ENCODE measurements around the gene LATS2.
A peak's percentile ranks its signal among the peaks of the same experiment; 100 is the strongest.

Gene LATS2

GRCh38 chr13:21061029-21061763 lies at the start of gene LATS2:
Gene LATS2 (minus strand): TSS chr13:21061586. CDS start chr13:21046026, 15,560 bp downstream.
- peak; percentile 94 for DNase-seq

- no peak for DNase-seq
Measured at GRCh38 chr13:21109168-21109567, 47.8 kb upstream of the LATS2 start.

- no peak for DNase-seq
Measured at GRCh38 chr13:21106089-21106488, 44.7 kb upstream of the LATS2 start.

GRCh38 chr13:21104199-21105019 lies 43.0 kb upstream of the LATS2 start:
- DNase-seq, result no peak

GRCh38 chr13:21101865-21102576 lies 40.6 kb upstream of the LATS2 start:
- DNase-seq, result no peak

GRCh38 chr13:21100994-21101757 lies 39.8 kb upstream of the LATS2 start:
- no peak for DNase-seq

DNA sequence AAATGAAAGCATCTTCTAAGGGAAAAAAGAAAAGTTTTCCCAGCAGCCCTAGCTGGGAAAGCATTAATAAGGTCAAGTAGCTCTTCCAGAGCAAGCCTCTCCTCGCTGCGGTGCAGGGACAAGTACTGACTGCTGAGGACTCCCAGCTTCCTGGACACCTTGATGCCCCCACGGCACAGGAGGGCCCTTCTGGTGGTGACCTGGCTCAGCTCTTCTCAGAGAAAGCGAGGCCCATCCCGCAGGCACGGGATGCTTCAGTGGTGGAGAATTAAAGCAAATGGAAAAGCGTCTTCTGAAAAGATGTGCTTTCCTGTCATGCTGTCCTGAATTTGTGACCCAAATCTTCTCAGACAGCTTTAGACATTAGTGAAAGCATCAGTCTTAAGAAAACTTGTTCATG lies 38.8 kb upstream of the LATS2 start:
- no peak for DNase-seq

GRCh38 chr13:21095311-21095710 lies 33.9 kb upstream of the LATS2 start:
- no peak for DNase-seq

DNA sequence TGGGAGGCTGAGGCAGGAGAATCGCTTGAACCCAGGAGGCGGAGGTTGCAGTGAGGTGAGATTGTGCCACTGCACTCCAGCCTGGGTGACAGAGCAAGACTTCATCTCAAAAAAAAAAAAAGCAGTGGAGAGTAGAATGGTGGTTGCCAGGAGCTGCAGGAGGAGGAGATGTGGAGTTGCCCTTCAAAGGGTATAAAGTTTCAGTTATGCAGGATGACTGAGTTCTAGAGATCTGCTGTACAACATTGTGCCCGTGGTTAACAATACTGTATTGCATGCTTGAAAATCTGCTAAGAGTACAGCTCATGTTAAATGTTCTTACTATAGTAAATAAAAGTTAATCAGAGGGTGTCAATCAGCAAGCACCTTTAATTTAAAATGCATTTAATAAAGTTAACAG lies 28.4 kb upstream of the LATS2 start:
- no peak for DNase-seq

GRCh38 chr13:21088534-21088933 lies 27.1 kb upstream of the LATS2 start:
- no peak for DNase-seq

GRCh38 chr13:21086929-21087328 lies 25.5 kb upstream of the LATS2 start:
- DNase-seq, result no peak

GRCh38 chr13:21081926-21082325 lies 20.5 kb upstream of the LATS2 start:
- DNase-seq, result no peak

DNA sequence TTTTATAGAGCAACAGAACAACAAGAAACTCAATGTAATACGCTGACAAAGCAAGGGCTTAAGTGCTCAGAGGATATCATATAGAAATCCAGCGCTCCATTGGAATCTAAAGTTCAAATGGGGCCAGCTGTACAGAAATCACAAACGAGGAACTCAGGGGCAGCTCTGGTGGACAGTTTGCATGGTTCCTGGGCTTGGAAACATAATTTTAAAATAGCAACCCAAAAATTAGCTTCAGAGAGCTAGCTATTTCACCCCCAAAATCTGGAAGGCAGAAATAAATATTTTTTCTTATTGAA lies 19.2 kb upstream of the LATS2 start:
- no peak for DNase-seq

DNA sequence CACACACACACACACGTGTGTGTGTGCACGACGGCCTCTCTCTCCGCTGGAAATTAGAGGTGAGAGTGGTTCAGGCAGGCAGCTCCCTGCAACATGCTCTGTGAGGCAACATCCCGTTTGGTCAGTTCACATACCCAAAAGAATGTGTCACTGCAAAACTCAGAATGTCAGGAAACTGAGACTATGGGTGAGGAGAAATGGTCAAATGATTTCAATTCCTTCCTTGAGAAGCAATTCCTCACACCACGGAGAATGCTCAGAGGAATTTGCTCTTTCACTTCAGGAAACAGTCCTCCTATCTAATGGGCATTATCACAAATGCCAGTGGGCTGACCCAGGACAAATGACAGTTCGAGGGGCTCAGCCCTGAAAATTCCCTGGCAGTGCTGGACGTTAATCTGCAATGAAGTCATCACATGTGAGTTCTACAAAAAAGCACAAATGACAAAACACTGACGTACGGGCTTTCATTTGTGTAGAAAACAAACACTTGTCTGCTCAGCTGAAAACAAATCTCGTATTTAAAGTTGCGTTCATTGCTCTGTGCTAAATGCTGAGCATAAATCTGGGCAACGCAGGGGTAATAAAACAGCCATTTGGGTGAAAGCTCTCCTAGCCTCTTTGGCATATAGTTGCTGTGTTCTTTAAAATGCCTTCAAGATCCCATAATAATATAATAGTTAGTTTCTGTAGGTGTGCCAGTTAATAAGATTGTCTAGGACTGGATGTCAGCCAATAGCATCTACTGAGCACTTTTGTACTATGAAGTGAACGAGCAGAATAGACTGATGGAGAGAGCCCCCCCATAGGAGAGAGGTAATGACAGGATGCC lies 18.6 kb upstream of the LATS2 start:
- DNase-seq, result peak; percentile 66

GRCh38 chr13:21079221-21079620 lies 17.8 kb upstream of the LATS2 start:
- no peak for DNase-seq

GRCh38 chr13:21078501-21078900 lies 17.1 kb upstream of the LATS2 start:
- no peak for DNase-seq

GRCh38 chr13:21077788-21078353 lies 16.5 kb upstream of the LATS2 start:
- DNase-seq, result no peak

- no peak for DNase-seq
Measured at GRCh38 chr13:21077076-21077787, 15.8 kb upstream of the LATS2 start.

DNA sequence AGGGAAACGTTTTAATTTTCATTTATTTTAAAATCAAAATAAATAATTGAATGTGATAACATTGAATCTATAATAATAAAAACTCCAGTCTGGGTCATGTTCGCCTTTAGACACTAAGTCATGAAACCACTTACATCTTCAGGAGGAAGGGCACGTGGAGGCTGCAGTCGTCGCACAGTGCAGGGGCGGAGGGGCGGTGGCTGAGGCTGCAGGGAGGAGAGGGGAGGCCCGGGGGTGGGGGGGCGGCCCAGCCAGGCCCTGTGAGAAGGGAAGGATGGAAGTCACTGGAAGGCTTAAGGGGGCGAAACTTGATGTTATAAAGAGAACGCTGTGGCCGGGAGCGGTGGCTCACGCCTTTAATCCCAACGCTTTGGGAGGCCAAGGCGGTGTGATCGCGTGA lies 14.9 kb upstream of the LATS2 start:
- DNase-seq, result no peak

GRCh38 chr13:21075379-21076249 lies 14.2 kb upstream of the LATS2 start:
- DNase-seq, result no peak

Data from inflammatory macrophage treated with lipopolysaccharide for 4 hours (primary cell).